HepG2 (cell line): ENCODE measurements around the gene EIF4G1. TPM values are rescaled to one million over a fixed set of nuclear protein-coding genes. Genes with fewer than 3 reads are reported as not detected.
A peak's percentile ranks its signal among the peaks of the same experiment; 100 is the strongest.

Source experiments
- ATAC-seq: fragments of 200-7000 bp; cut with Tn5 transposase; 3 replicates; pipeline ENCODE4 v1.9.1; 2020; ENCODE audit warnings: mild to moderate bottlenecking, moderate library complexity
- BruUV-seq: library from RNA; stranded (reverse); fragments of 400-500 nt; replicated peaks from 2 replicates; lab custom pipeline; 2021; lab: Mats Ljungman, UMichigan
- CTCF ChIA-PET: fragments of 300-600 bp; formaldehyde crosslinking; extraction: SDS; loops from one replicate; lab custom pipeline; 2021; ENCODE audit warnings: low total read pairs, inconsistent platforms, low intra/inter-chr PET ratio; lab: Yijun Ruan, JAX
- POLR2A ChIA-PET: fragments of 350-600 bp; sonication (Branson Sonifier 250); formaldehyde crosslinking; loops from one replicate; lab custom pipeline; 2020; ENCODE audit warnings: antibody characterized with exemption, inconsistent platforms; lab: Yijun Ruan, JAX
- DNase-seq: peaks from one replicate; pipeline ENCODE4 v3.0.0-alpha.2; 2015; ENCODE audit warnings: low spot score
- FAIRE-seq: peaks from 3 replicates; lab custom pipeline; 2011; peaks lifted over from hg19 to GRCh38; lab: Jason Lieb, UNC
- H2AFZ ChIP-seq: one replicate; pipeline ENCODE4 v1.6.1; 2011; ENCODE audit warnings: low read length, inconsistent platforms
- H3K27ac ChIP-seq: fragments of 300-600 bp; 3 replicates; pipeline ENCODE4 v1.8.0; 2011; ENCODE audit warnings: mixed run types, mild to moderate bottlenecking, mixed read lengths, low read length, inconsistent platforms; ENCODE audit not compliant: insufficient read depth; ENCODE audit errors: extremely low read length
- H3K27me3 ChIP-seq, 2 experiments: fragments of 200-600 bp in 1 of 2; 2 replicates in 1 of 2; 3 replicates in 1 of 2; pipeline versions ENCODE4 v1.6.0 to v1.8.0; 2011; ENCODE audit warnings: low read length in 2 of 2, mild to moderate bottlenecking in 2 of 2, moderate library complexity in 2 of 2, inconsistent platforms in 1 of 2; ENCODE audit not compliant: insufficient read depth in 2 of 2, control insufficient read depth in 1 of 2
- H3K36me3 ChIP-seq, 2 experiments: fragments of 200-600 bp in 1 of 2; replicated peaks in 1 of 2; 2 replicates in 1 of 2; 3 replicates in 1 of 2; pipeline versions ENCODE4 v1.5.1 to v1.8.0; 2011; ENCODE audit warnings: low read length in 2 of 2, inconsistent platforms in 1 of 2; ENCODE audit not compliant: insufficient read depth in 2 of 2, control insufficient read depth in 1 of 2
- H3K4me1 ChIP-seq: 2 replicates; pipeline ENCODE4 v1.5.1; 2012; ENCODE audit warnings: low read length, inconsistent platforms; ENCODE audit not compliant: insufficient read depth
- H3K4me2 ChIP-seq: 2 replicates; pipeline ENCODE4 v1.6.0; 2011; ENCODE audit warnings: low read depth, low read length, inconsistent platforms
- H3K4me3 ChIP-seq, 3 experiments: fragments of 200-600 bp in 1 of 3; sonication (generic), shearing (Covaris generic) in 1 of 3; replicated peaks in 1 of 3; 2 replicates each; pipeline ENCODE4 v1.5.1; 2011 to 2016; ENCODE audit warnings: low read length in 3 of 3, inconsistent platforms in 2 of 3, low read depth in 2 of 3, mild to moderate bottlenecking in 2 of 3, control low read depth in 1 of 3, mixed read lengths in 1 of 3; ENCODE audit not compliant: insufficient read depth in 1 of 3
- H3K79me2 ChIP-seq: one replicate; pipeline ENCODE4 v1.6.1; 2011; ENCODE audit warnings: low read length, inconsistent platforms; ENCODE audit not compliant: insufficient read depth
- H3K9ac ChIP-seq: 2 replicates; pipeline ENCODE4 v1.6.0; 2011; ENCODE audit warnings: mild to moderate bottlenecking, low read depth, low read length, inconsistent platforms; ENCODE audit not compliant: insufficient read depth
- H3K9me3 ChIP-seq: 2 replicates; pipeline ENCODE4 v1.5.1; 2012; ENCODE audit warnings: mild to moderate bottlenecking, low read length
- H4K20me1 ChIP-seq: 2 replicates; pipeline ENCODE4 v1.6.0; 2011; ENCODE audit warnings: inconsistent platforms, mild to moderate bottlenecking, low read length, moderate library complexity; ENCODE audit not compliant: insufficient read depth
- FOXJ3 ChIP-seq: sonication (generic); formaldehyde crosslinking; IDR thresholded peaks from 2 replicates; pipeline ENCODE4 v1.4.0; 2020; ENCODE audit warnings: missing genetic modification reagents, mild to moderate bottlenecking, borderline replicate concordance
- HOXA3 ChIP-seq: sonication (generic); formaldehyde crosslinking; IDR thresholded peaks from 2 replicates; pipeline ENCODE4 v1.5.0; 2020; ENCODE audit warnings: missing genetic modification reagents
- IRX3 ChIP-seq: sonication (generic); formaldehyde crosslinking; IDR thresholded peaks from 2 replicates; pipeline ENCODE4 v1.8.1; 2023; ENCODE audit warnings: mild to moderate bottlenecking, low read depth, missing genetic modification reagents, borderline replicate concordance
- KAT2B ChIP-seq: fragments of 150-350 bp; IDR thresholded peaks from 2 replicates; pipeline ENCODE4 v1.6.1; 2014; ENCODE audit warnings: low read depth, low read length, borderline replicate concordance
- NFE2 ChIP-seq: sonication (generic); formaldehyde crosslinking; IDR thresholded peaks from 2 replicates; pipeline ENCODE4 v1.4.0; 2020; ENCODE audit warnings: missing genetic modification reagents
- NFYC ChIP-seq: IDR thresholded peaks from 2 replicates; pipeline ENCODE4 v1.6.1; 2016; ENCODE audit warnings: missing genetic modification reagents, missing compliant biosample characterization
- PCBP1 ChIP-seq: fragments of 200-400 bp; formaldehyde crosslinking; IDR thresholded peaks from 2 replicates; pipeline ENCODE4 v1.6.1; 2017; ENCODE audit warnings: mild to moderate bottlenecking, low read depth, low read length, borderline replicate concordance
- RBM39 ChIP-seq: fragments of 200-400 bp; formaldehyde crosslinking; IDR thresholded peaks from one replicate; pipeline ENCODE4 v1.6.1; 2018; ENCODE audit warnings: antibody characterized with exemption, mild to moderate bottlenecking, low read depth, low read length; ENCODE audit not compliant: poor library complexity, severe bottlenecking
- SSRP1 ChIP-seq: IDR thresholded peaks from 2 replicates; pipeline ENCODE4 v1.6.1; 2016; ENCODE audit warnings: control low read depth
- TOPORS ChIP-seq: sonication (generic); formaldehyde crosslinking; IDR thresholded peaks from 2 replicates; pipeline ENCODE4 v1.8.0; 2023; ENCODE audit warnings: mild to moderate bottlenecking, missing genetic modification reagents
- ZC3H13 ChIP-seq: sonication (generic); formaldehyde crosslinking; IDR thresholded peaks from 2 replicates; pipeline ENCODE4 v1.8.1; 2023; ENCODE audit warnings: mild to moderate bottlenecking, missing genetic modification reagents, moderate library complexity
- ZNF331 ChIP-seq: sonication (generic); formaldehyde crosslinking; IDR thresholded peaks from 2 replicates; pipeline ENCODE4 v1.4.0; 2020; ENCODE audit warnings: missing genetic modification reagents
- ZNF33B ChIP-seq: sonication (generic); formaldehyde crosslinking; IDR thresholded peaks from 2 replicates; pipeline ENCODE4 v1.5.1; 2020; ENCODE audit warnings: mild to moderate bottlenecking, missing genetic modification reagents
- ZNF792 ChIP-seq: IDR thresholded peaks from 2 replicates; pipeline ENCODE4 v1.6.1; 2016
- WGBS: methylation state at CpG from one replicate; pipeline ENCODE4 v1.1.6; 2017; ENCODE audit warnings: low lambda C conversion rate; 5-methylcytosine and 5-hydroxymethylcytosine counted together
- in situ Hi-C: cut with HindIII; loops from 2 replicates; pipeline ENCODE4 v1.10.0; 2017; ENCODE audit warnings: low pct_unique_long_range_greater_than_20kb; ENCODE audit not compliant: extremely low pct_ligation_motif_present
- intact Hi-C: fragments of 100-400 bp; cut with micrococcal nuclease; formaldehyde crosslinking; loops from one replicate; pipeline ENCODE4 v1.10.0; 2022; ENCODE audit not compliant: unreplicated experiment
- polyA plus RNA-seq, 8 experiments: library from polyadenylated mRNA; depleted of rRNA in 3 of 8; stranded (reverse) in 7 of 8; unstranded in 1 of 8; fragments of >200 nt; fragmentation: Illumina TruSeq in 4 of 8; extraction: Trizol in 4 of 8; gene quantifications; 2 replicates each; pipeline versions ENCODE4 v1.2.1 to v1.2.3, GENCODE V29; 2011 to 2016; ENCODE audit warnings: low read depth in 4 of 8, missing spikeins in 1 of 8, mixed read lengths in 1 of 8; ENCODE audit not compliant: insufficient read depth in 1 of 8
- total RNA-seq, 5 experiments: library from RNA; depleted of rRNA; stranded (reverse); fragments of >200 nt; fragmentation: Illumina TruSeq; extraction: Trizol; gene quantifications; 2 replicates each; pipeline ENCODE4 v1.2.3, GENCODE V29; 2016; ENCODE audit warnings: low read depth in 1 of 5
- TF ChIP-seq, protein P1 (sequence below): sonication (generic); formaldehyde crosslinking; IDR thresholded peaks from 2 replicates; pipeline ENCODE4 v1.5.1; 2020; ENCODE audit warnings: mild to moderate bottlenecking, moderate library complexity, missing genetic modification reagents
- TF ChIP-seq, protein P2 (sequence below): sonication (generic); formaldehyde crosslinking; IDR thresholded peaks from 2 replicates; pipeline ENCODE4 v1.4.0; 2020; ENCODE audit warnings: missing genetic modification reagents
- TF ChIP-seq, protein P3 (sequence below): sonication (generic); formaldehyde crosslinking; IDR thresholded peaks from 2 replicates; pipeline ENCODE4 v1.5.0; 2020; ENCODE audit warnings: mild to moderate bottlenecking, missing genetic modification reagents
- TF ChIP-seq, protein P4 (sequence below): sonication (generic); formaldehyde crosslinking; conservative IDR thresholded peaks from 2 replicates; pipeline ENCODE4 v1.4.0; 2020; ENCODE audit warnings: mild to moderate bottlenecking, missing genetic modification reagents, moderate library complexity

EIF4G1 gene
- total and polyA plus RNA-seq, 2 of the 13 experiments (the other 11 are each of a cell fraction or from before 2014, with no cell fraction given), result 208 to 213 TPM

DNA sequence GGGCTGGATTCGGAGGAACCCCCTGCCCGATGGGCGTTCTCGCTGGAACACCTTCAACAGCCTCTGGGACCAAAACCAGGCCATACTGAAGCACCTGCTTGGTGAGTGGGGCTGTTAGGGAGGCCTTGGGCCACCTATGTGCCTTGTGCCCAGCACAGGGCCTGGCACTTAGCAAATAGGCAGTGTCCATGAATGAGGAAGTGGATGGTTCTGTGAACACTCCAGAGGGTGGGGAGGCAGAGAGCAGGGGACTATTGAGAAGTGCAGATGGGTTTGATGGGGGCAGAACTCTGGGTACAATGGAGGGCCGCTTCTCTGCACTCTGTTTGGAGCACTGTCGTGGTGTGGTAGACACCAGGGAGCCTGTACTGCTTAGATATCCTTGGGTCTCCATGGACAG lies 37.0 kb upstream of the EIF4G1 start:
- Histone ChIP-seq H4K20me1 (no peaks in the 10 kb centered on the region), H3K27ac (no peak overlapping the region), H3K4me3 (no peak overlapping the region), H3K9ac (no peak overlapping the region), H3K27me3 (peaks cover 9 to 55% of the 10 kb centered on the region in 2 experiments; a peak in 4 of 5 replicates), H3K4me2 (no peak overlapping the region), H3K9me3 (no peaks in the 10 kb centered on the region), H3K36me3 (no peaks in the 10 kb centered on the region), H2AFZ (no peak overlapping the region), H3K4me1 (no peaks in the 10 kb centered on the region), H3K79me2 (no peaks in the 10 kb centered on the region)
- BruUV-seq, result no TSS peak
- intact Hi-C loops, result no loop called here
- WGBS, result no CpG with 5 or more reads among the region's 6 CpGs
- no peak for FAIRE-seq
- in situ Hi-C loops, result no loop called here
- POLR2A ChIA-PET, result no interaction called here
- CTCF ChIA-PET, result no interaction called here
- ATAC-seq, result peak; percentile 43; the same call in 2 of the 3 replicates
- no peak for DNase-seq
- TF ChIP-seq TOPORS (no peak), FOXJ3 (CRISPR knock-in tag) (no peak), KAT2B (no peak), NFYC (CRISPR knock-in tag) (no peak), HOXA3 (CRISPR knock-in tag) (no peak), PCBP1 (no peak), SSRP1 (CRISPR knock-in tag) (no peak), ZNF331 (CRISPR knock-in tag) (no peak), RBM39 (no peak), ZC3H13 (CRISPR knock-in tag) (no peak), ZNF792 (CRISPR knock-in tag) (no peak), IRX3 (CRISPR knock-in tag) (no peak), ZNF33B (CRISPR knock-in tag) (no peak), NFE2 (no peak)
- TF ChIP-seq, protein P1, sequence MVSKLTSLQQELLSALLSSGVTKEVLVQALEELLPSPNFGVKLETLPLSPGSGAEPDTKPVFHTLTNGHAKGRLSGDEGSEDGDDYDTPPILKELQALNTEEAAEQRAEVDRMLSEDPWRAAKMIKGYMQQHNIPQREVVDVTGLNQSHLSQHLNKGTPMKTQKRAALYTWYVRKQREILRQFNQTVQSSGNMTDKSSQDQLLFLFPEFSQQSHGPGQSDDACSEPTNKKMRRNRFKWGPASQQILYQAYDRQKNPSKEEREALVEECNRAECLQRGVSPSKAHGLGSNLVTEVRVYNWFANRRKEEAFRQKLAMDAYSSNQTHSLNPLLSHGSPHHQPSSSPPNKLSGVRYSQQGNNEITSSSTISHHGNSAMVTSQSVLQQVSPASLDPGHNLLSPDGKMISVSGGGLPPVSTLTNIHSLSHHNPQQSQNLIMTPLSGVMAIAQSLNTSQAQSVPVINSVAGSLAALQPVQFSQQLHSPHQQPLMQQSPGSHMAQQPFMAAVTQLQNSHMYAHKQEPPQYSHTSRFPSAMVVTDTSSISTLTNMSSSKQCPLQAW (CRISPR knock-in tag), result no peak
- TF ChIP-seq, protein P2, sequence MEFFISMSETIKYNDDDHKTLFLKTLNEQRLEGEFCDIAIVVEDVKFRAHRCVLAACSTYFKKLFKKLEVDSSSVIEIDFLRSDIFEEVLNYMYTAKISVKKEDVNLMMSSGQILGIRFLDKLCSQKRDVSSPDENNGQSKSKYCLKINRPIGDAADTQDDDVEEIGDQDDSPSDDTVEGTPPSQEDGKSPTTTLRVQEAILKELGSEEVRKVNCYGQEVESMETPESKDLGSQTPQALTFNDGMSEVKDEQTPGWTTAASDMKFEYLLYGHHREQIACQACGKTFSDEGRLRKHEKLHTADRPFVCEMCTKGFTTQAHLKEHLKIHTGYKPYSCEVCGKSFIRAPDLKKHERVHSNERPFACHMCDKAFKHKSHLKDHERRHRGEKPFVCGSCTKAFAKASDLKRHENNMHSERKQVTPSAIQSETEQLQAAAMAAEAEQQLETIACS, result no peak
- TF ChIP-seq, protein P3, sequence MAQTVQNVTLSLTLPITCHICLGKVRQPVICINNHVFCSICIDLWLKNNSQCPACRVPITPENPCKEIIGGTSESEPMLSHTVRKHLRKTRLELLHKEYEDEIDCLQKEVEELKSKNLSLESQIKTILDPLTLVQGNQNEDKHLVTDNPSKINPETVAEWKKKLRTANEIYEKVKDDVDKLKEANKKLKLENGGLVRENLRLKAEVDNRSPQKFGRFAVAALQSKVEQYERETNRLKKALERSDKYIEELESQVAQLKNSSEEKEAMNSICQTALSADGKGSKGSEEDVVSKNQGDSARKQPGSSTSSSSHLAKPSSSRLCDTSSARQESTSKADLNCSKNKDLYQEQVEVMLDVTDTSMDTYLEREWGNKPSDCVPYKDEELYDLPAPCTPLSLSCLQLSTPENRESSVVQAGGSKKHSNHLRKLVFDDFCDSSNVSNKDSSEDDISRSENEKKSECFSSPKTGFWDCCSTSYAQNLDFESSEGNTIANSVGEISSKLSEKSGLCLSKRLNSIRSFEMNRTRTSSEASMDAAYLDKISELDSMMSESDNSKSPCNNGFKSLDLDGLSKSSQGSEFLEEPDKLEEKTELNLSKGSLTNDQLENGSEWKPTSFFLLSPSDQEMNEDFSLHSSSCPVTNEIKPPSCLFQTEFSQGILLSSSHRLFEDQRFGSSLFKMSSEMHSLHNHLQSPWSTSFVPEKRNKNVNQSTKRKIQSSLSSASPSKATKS, result no peak
- TF ChIP-seq, protein P4, sequence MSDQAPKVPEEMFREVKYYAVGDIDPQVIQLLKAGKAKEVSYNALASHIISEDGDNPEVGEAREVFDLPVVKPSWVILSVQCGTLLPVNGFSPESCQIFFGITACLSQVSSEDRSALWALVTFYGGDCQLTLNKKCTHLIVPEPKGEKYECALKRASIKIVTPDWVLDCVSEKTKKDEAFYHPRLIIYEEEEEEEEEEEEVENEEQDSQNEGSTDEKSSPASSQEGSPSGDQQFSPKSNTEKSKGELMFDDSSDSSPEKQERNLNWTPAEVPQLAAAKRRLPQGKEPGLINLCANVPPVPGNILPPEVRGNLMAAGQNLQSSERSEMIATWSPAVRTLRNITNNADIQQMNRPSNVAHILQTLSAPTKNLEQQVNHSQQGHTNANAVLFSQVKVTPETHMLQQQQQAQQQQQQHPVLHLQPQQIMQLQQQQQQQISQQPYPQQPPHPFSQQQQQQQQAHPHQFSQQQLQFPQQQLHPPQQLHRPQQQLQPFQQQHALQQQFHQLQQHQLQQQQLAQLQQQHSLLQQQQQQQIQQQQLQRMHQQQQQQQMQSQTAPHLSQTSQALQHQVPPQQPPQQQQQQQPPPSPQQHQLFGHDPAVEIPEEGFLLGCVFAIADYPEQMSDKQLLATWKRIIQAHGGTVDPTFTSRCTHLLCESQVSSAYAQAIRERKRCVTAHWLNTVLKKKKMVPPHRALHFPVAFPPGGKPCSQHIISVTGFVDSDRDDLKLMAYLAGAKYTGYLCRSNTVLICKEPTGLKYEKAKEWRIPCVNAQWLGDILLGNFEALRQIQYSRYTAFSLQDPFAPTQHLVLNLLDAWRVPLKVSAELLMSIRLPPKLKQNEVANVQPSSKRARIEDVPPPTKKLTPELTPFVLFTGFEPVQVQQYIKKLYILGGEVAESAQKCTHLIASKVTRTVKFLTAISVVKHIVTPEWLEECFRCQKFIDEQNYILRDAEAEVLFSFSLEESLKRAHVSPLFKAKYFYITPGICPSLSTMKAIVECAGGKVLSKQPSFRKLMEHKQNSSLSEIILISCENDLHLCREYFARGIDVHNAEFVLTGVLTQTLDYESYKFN (CRISPR knock-in tag), result no peak
